ENCODE measurements around the gene TXLNA. TPM values are rescaled to one million over a fixed set of nuclear protein-coding genes. Genes with fewer than 3 reads are reported as not detected.
A peak's percentile ranks its signal among the peaks of the same experiment; 100 is the strongest.
"Not testable (repeated sequence)": the region's sequence is repeated elsewhere in the genome, so short reads cannot be mapped to it uniquely, and the experiment has no call there.

Gene TXLNA
- total RNA-seq: 10 to 100 TPM; 50.0 to 72.0 (median 56.3) TPM

DNA sequence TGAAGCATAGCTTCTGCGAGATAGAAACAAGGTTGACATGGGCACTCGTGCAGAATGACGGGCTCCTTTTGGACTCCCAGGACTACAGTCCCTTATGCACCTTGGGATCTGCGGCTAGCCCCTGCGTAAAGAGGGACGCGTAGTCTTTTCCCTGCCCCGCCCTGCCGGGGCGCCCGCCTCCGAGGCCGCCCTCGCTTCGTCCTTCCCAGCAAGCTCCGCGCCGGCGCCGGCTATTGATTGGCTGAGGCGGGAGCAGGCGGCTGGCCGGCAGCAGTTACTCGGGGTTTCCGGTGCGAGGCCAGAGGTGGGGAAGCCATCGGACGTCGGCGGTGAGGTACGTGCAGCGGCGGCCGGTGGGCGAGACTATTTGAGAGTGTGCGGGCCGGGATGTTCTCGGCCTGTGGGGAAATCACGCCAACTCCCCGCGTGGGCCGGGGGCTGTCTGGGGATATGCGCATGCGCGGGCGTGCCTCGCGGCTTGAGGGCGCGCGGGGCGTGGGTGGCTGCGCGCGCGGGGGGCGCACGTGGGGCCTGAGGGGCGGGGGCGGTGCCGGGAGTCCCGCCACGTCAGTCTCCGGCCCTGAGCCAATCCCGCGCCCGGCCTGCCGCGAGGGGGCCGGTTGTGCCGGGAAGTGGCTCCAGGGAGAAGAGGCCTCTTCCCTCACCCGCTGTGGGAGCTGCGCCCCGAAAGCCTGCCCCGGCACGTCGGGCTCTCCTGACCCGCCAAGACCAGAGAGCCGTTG, at the start of gene TXLNA:
TXLNA (plus strand) TSS at position 233 of the 743 bp plus-strand sequence. CDS start 671 bp downstream, outside the sequence.
- peak; percentile 96 to 97 for DNase-seq (ENCODE audit: low spot score in 2 of 2)
- H3K4me3 ChIP-seq: peak within 1 kb of the TSS; percentile 77
- H3K36me3 ChIP-seq: peaks cover 11% of the 10 kb centered on the region
- TF ChIP-seq, protein P1, sequence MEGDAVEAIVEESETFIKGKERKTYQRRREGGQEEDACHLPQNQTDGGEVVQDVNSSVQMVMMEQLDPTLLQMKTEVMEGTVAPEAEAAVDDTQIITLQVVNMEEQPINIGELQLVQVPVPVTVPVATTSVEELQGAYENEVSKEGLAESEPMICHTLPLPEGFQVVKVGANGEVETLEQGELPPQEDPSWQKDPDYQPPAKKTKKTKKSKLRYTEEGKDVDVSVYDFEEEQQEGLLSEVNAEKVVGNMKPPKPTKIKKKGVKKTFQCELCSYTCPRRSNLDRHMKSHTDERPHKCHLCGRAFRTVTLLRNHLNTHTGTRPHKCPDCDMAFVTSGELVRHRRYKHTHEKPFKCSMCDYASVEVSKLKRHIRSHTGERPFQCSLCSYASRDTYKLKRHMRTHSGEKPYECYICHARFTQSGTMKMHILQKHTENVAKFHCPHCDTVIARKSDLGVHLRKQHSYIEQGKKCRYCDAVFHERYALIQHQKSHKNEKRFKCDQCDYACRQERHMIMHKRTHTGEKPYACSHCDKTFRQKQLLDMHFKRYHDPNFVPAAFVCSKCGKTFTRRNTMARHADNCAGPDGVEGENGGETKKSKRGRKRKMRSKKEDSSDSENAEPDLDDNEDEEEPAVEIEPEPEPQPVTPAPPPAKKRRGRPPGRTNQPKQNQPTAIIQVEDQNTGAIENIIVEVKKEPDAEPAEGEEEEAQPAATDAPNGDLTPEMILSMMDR (IDR thresholded peaks at IDR 0.05): peak in 1 of 2 donors; percentile 28
- TF ChIP-seq POLR2A (IDR thresholded peaks at IDR 0.05) (peak in 1 of 2 donors; percentile 56), EP300 (IDR thresholded peaks at IDR 0.05) (no peak), POLR2AphosphoS5 (IDR thresholded peaks at IDR 0.05) (peak in 2 of 3 donors; percentile 32 to 76)
- 1% methylated on average over 12 of the region's 79 CpGs for WGBS
- no peaks in the 10 kb centered on the region for H3K9me3 ChIP-seq
- H3K4me1 ChIP-seq: peaks cover 51% of the 10 kb centered on the region
- H3K27ac ChIP-seq: peak within 1 kb of the TSS; percentile 91
- no peaks in the 10 kb centered on the region for H3K27me3 ChIP-seq

DNA sequence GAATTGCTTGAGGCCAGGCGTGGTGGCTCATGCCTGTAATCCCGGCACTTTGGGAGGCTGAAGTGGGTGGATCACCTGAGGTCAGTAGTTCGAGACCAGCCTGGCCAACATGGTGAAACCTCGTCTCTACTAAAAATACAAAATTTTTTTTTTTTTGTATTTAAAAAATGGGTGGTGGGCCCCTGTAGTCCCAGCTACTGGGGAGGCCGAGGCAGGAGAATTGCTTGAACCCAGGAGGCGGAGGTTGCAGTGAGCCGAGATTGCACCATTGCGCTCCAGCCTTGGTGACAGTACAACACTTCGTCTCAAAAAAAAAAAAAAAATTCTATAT, 45.6 kb upstream of the TXLNA start:
- H3K9me3 ChIP-seq; H3K4me3 ChIP-seq; H3K27me3 ChIP-seq; H3K36me3 ChIP-seq; DNase-seq (ENCODE audit: low spot score in 2 of 2): not testable (repeated sequence)
- H3K27ac ChIP-seq: peak overlapping the region; percentile 71
- peaks cover 15% of the 10 kb centered on the region for H3K4me1 ChIP-seq
- WGBS: 95% methylated on average over 9 of the region's 9 CpGs

DNA sequence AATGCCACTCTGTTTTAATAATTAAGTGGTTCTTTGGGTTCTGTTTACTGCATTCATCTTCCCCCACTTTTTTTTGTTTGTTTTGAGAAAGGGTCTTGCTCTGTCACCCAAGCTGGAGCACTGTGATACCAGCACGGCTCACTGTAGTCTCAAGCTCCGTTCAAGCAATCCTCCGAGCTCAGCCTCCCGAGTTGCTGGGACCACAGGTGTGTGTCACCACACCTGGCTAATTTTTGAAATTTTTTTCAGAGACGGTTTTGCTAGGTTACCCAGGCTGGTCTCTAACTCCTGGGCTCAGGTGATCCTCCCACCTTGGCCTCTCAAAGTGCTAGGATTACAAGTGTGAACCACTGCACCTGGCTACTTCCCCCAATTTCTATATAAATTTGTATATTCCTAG, 42.4 kb upstream of the TXLNA start:
- Histone ChIP-seq H3K27me3 (no peaks in the 10 kb centered on the region), H3K4me1 (peaks cover 19% of the 10 kb centered on the region), H3K9me3 (no peaks in the 10 kb centered on the region), H3K27ac (no peak overlapping the region), H3K4me3 (no peak overlapping the region), H3K36me3 (no peaks in the 10 kb centered on the region)
- WGBS: 94% methylated on average over 5 of the region's 5 CpGs
- no peak for TF ChIP-seq EP300 (IDR thresholded peaks at IDR 0.05)
- no peak for TF ChIP-seq POLR2A (IDR thresholded peaks at IDR 0.05)
- TF ChIP-seq POLR2AphosphoS5 (IDR thresholded peaks at IDR 0.05): no peak
- TF ChIP-seq, protein P1 (IDR thresholded peaks at IDR 0.05): no peak
- no peak for DNase-seq (ENCODE audit: low spot score in 2 of 2)

DNA sequence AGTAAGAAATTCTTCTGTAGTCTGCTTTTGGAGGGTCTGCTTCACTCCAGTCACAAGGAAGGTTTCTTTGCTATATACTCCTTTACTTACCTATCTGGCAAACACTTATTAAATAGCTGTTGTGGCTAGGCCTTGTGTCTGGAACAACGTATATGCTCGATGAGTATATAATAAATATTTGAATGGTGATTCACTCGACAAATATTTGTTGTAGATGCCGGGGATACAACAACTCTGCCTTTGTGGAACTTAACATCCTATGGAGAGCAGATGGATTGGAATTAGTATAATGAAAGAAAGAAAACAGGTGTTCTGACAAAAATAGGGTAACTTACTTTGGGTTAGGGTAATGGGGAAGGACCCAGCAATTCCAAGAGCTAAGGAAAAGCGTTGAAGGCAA, 40.5 kb upstream of the TXLNA start:
- H3K9me3 ChIP-seq: no peaks in the 10 kb centered on the region
- no peak overlapping the region for H3K27ac ChIP-seq
- 51% methylated on average over 5 of the region's 5 CpGs for WGBS
- H3K36me3 ChIP-seq: no peaks in the 10 kb centered on the region
- TF ChIP-seq EP300 (IDR thresholded peaks at IDR 0.05) (no peak), POLR2A (IDR thresholded peaks at IDR 0.05) (no peak), POLR2AphosphoS5 (IDR thresholded peaks at IDR 0.05) (no peak)
- TF ChIP-seq, protein P1 (IDR thresholded peaks at IDR 0.05): no peak
- H3K27me3 ChIP-seq: no peaks in the 10 kb centered on the region
- no peak overlapping the region for H3K4me3 ChIP-seq
- DNase-seq (ENCODE audit: low spot score in 2 of 2): no peak
- H3K4me1 ChIP-seq: peaks cover 22% of the 10 kb centered on the region

DNA sequence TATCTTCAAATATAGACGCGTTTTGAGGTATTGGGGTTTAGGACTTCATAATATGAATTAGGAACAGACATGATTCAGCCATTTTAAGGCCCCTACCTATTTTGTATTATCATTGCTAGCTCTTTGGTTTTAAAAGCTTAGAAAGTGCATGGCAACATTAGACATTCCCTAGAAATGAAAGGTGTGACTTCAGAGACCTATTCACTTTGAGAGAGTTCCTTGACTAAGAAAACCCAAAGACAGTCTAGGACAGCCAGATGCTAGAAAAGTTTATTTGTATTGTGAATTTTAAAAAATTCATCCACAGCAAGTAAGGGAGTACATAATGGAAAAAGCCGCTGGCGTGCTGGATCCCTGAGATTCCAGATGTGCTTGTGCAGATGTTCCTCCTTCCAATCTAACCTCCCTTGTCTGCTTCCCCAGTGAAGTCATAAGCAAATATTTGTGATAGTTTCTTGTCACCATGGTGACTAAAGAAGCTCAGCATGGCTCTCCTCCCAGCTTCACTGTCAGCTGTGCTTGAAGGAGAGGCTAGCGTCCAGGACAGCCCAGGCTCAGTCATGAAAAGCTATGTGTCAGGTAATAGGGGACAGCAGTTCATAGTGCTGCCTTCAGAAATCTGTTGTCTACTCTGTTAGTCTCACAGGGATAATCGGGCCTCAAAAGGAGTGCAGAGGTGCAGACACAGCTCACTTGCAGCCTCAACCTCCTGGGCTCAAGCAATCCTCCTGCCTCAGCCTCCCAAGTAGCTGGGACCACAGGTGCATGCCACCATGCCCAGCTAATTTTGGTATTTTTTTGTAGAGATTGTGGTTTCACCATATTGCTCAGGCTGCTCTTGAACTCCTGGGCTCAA, 36.8 kb upstream of the TXLNA start:
- DNase-seq (ENCODE audit: low spot score in 2 of 2): peak in 1 of 2 donors; percentile 74
- Histone ChIP-seq H3K9me3 (no peaks in the 10 kb centered on the region), H3K27me3 (no peaks in the 10 kb centered on the region), H3K4me3 (no peak overlapping the region), H3K27ac (peak overlapping the region; percentile 4), H3K4me1 (peaks cover 22% of the 10 kb centered on the region), H3K36me3 (peaks cover 1% of the 10 kb centered on the region)
- WGBS: 36% methylated on average over 6 of the region's 6 CpGs
- TF ChIP-seq POLR2AphosphoS5 (IDR thresholded peaks at IDR 0.05) (no peak), EP300 (IDR thresholded peaks at IDR 0.05) (no peak)

DNA sequence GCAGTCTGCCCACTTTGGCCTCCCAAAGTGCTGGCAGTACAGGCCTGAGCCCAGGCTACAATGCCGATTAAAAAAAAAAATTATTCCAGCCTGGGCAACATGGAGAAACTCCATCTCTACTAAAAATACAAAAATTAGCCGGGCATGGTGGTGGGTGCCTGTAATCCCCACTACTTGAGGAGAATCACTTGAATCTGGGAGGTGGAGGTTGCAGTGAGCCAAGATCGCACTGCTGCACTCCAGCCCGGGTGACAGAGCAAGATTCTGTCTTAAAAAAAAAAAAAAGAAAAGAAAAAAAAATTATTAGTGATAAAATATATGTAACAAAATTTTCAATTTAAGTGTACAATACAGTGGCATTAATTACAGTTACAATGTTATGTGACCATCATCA, 36.2 kb upstream of the TXLNA start:
- not testable (repeated sequence) for H3K9me3 ChIP-seq; DNase-seq (ENCODE audit: low spot score in 2 of 2); H3K27ac ChIP-seq; H3K36me3 ChIP-seq; H3K27me3 ChIP-seq; H3K4me3 ChIP-seq
- peaks cover 22% of the 10 kb centered on the region for H3K4me1 ChIP-seq
- 71% methylated on average over 4 of the region's 4 CpGs for WGBS
